ENCODE measurements around the gene YRDC.
A peak's percentile ranks its signal among the peaks of the same experiment; 100 is the strongest.

YRDC gene

DNA sequence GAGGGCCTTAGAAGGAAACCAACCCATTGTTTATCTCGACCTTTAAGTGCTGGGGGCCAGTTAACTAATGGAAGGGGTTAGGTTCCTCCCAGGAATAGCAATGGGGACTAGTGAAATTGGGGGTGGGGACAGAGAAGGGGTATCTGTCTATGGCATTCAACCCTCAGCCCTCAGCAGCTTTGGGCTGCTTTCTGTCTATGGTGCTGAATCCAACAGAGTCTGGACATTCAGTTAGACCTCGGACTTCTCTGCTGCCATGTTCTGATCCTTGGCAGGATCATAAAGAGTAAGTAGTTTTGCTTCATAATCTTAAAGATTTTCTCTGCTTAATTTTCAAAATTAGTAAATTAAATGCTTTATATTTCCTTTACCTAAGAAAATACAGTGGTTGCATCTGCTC lies 40.5 kb downstream of the YRDC start:
- no peak for DNase-seq
- CTCF ChIA-PET = no interaction called here
- Mint-ChIP-seq H3K4me3 (no peak overlapping the region), H3K27me3 (peaks cover 76% of the 10 kb centered on the region), H3K4me1 (peaks cover 9% of the 10 kb centered on the region), H3K27ac (no peak overlapping the region), H3K9me3 (no peaks in the 10 kb centered on the region), H3K36me3 (no peaks in the 10 kb centered on the region)

- Mint-ChIP-seq H3K27me3 (peaks cover 90% of the 10 kb centered on the region), H3K9me3 (no peaks in the 10 kb centered on the region), H3K4me3 (no peak overlapping the region), H3K36me3 (no peaks in the 10 kb centered on the region), H3K4me1 (peaks cover 9% of the 10 kb centered on the region), H3K27ac (no peak overlapping the region)
- DNase-seq = no peak
- CTCF ChIA-PET = interaction anchor here (0.5 kb wide), 1 partner anchor 31 kb away, joined by 4 read pairs; no protein-coding TSS in a partner anchor
Measured at GRCh38 chr1:37765916-37766664, 41.9 kb downstream of the YRDC start.

DNA sequence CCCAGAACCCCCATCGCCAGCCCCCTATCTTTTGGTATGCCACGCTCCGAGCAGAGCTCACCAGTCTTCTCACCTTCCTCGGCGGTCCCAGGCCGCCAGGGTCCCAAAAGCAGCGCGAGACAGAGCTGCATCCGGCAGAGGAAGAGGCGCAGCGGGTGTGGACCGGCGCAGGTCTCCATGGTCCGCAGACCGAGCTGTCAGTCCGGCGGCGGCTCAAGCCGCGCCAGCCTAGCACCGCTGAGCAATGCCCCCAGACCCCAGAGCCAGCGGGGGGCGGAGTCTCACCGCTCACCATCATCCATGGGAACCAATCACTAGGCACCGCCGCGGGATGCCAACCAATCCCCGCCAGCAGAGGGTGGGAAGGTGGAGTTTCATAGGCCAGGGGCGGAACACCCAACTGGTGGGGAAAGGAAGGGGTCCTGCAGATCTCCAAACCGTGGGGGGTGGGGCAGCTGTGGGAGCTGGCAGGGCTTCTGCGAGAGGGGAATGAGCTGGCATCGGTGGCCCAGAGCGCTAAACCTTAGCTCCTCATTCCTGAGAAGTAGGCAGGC lies 43.0 kb downstream of the YRDC start, which contains the start of gene EPHA10:
EPHA10 (minus strand) TSS at position 233 of the 554 bp plus-strand sequence; CDS start at position 179, 54 bp downstream.
- CTCF ChIA-PET = no interaction called here
- Mint-ChIP-seq H3K4me3 (no peak within 1 kb of the TSS), H3K36me3 (no peaks in the 10 kb centered on the region), H3K4me1 (peaks cover 9% of the 10 kb centered on the region), H3K27me3 (peaks cover 85% of the 10 kb centered on the region), H3K27ac (no peak within 1 kb of the TSS), H3K9me3 (no peaks in the 10 kb centered on the region)
- DNase-seq = no peak

DNA sequence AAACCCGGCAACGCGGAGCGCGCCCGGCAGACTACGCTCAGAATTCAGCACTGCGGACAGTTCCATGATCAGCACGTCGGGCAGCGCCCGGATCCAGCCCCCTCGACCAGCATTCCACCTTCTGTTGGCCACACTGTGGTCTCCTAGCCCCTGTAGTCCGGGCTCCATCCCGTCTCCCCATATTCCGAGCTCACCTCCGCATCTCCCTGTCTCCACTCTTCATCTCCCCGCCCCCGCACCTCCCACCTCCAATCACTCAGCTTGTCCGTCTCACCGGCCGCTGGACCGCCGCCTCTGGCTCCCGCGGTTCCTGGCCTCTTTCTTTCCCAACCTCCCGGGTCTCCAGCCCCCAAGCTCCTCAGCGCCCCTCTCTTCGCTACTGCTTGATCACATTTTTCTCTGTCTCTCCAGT lies 43.6 kb downstream of the YRDC start:
- no peak overlapping the region for H3K4me3 Mint-ChIP-seq

GRCh38 chr1:37763791-37764413 lies 44.1 kb downstream of the YRDC start:
- no peaks in the 10 kb centered on the region for H3K36me3 Mint-ChIP-seq
- no peak overlapping the region for H3K4me3 Mint-ChIP-seq
- no peak overlapping the region for H3K27ac Mint-ChIP-seq
- CTCF ChIA-PET = no interaction called here
- no peaks in the 10 kb centered on the region for H3K9me3 Mint-ChIP-seq
- no peak for DNase-seq
- peaks cover 79% of the 10 kb centered on the region for H3K27me3 Mint-ChIP-seq
- H3K4me1 Mint-ChIP-seq = peaks cover 9% of the 10 kb centered on the region

More for the DNA sequence above, 43.6 kb downstream of the YRDC start:
- CTCF ChIA-PET = no interaction called here
- DNase-seq = peak; percentile 74
- Mint-ChIP-seq H3K27ac (no peak overlapping the region), H3K4me1 (peaks cover 9% of the 10 kb centered on the region), H3K27me3 (peaks cover 84% of the 10 kb centered on the region), H3K9me3 (no peaks in the 10 kb centered on the region), H3K36me3 (no peaks in the 10 kb centered on the region)

DNA sequence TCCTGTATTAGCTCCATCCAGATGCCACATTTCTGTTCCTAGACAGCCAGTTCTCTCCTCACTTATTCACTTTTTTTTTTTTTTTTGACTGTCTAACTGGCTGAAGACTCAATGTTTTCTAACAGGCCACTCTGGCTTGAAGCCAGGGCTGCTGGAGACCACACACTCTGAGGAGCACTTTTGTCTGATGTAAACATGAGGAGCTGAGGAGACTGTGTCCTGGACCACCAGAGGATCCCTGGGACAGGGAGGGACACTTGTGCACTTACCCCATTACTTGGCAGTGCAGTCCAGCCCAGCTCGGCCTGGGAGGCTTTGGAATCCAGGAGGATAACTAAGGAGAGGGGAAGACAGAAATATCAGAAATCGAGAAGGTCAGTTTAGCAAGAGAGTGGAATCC lies 45.5 kb downstream of the YRDC start:
- Mint-ChIP-seq H3K27ac (no peak overlapping the region), H3K27me3 (peaks cover 66% of the 10 kb centered on the region)

GRCh38 chr1:37761416-37762095 lies 46.5 kb downstream of the YRDC start:
- Mint-ChIP-seq H3K4me3 (no peak overlapping the region), H3K9me3 (no peaks in the 10 kb centered on the region), H3K27me3 (peaks cover 57% of the 10 kb centered on the region), H3K4me1 (peaks cover 9% of the 10 kb centered on the region), H3K36me3 (no peaks in the 10 kb centered on the region), H3K27ac (no peak overlapping the region)
- DNase-seq = no peak
- CTCF ChIA-PET = no interaction called here

More for the DNA sequence above, 45.5 kb downstream of the YRDC start:
- no peaks in the 10 kb centered on the region for H3K9me3 Mint-ChIP-seq
- CTCF ChIA-PET = no interaction called here
- no peak overlapping the region for H3K4me3 Mint-ChIP-seq
- no peaks in the 10 kb centered on the region for H3K36me3 Mint-ChIP-seq
- peaks cover 9% of the 10 kb centered on the region for H3K4me1 Mint-ChIP-seq
- no peak for DNase-seq

DNA sequence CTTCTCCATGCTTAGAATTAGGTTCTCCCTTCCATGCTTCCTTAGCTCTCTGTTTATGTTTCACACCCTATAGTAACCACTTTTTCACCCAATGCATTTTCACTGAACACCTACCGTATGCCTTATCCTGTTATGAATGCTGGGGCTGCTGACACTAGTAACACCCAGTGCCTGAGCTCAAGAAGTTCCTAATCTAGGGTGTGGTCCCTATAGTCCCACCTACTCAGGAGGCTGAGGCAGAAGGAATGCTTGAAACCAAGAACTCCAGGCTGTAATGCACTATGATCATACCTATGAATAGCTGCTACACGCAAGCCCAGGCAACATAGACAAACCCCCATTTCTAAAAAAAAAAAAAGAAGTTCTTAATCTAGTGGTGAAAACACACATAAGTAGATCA lies 48.6 kb downstream of the YRDC start:
- peaks cover 2% of the 10 kb centered on the region for H3K4me1 Mint-ChIP-seq
- no peaks in the 10 kb centered on the region for H3K9me3 Mint-ChIP-seq
- DNase-seq = no peak
- CTCF ChIA-PET = no interaction called here
- no peaks in the 10 kb centered on the region for H3K36me3 Mint-ChIP-seq
- no peak overlapping the region for H3K27ac Mint-ChIP-seq
- peaks cover 57% of the 10 kb centered on the region for H3K27me3 Mint-ChIP-seq
- no peak overlapping the region for H3K4me3 Mint-ChIP-seq

DNA sequence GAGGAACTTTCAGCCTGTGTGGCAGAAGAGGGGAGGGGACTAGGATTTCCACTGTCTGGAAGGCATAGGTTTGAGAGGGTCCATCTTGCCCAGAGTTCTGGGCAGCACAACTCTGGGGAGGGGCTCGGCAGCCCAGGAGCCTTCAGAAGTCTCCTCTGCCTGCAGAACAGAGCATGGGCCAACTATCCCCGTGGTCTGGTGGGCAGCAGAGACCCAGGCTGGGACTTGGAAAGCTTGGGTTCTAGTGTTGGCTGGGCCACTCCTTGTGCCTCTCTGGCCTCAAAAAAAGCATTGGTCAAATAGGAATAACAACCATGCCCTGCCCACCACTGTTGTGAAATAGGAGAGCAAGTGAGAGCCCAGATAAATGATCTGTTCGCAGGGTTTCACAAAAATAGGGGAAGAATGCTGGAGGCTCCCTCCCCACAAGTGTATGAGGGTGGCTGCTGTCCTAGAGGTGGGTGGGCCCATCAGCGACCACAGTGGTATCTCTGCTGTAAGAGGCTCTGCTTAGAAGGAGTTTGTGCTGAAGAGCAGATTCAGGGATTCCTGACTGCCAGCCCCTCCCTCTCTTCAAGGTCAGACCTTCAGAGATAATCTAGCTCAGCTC lies 52.0 kb downstream of the YRDC start:
- H3K9me3 Mint-ChIP-seq = no peaks in the 10 kb centered on the region
- peaks cover 55% of the 10 kb centered on the region for H3K27me3 Mint-ChIP-seq
- no peak for DNase-seq
- H3K36me3 Mint-ChIP-seq = no peaks in the 10 kb centered on the region
- peaks cover 8% of the 10 kb centered on the region for H3K4me1 Mint-ChIP-seq
- H3K4me3 Mint-ChIP-seq = no peak overlapping the region
- CTCF ChIA-PET = no interaction called here
- H3K27ac Mint-ChIP-seq = no peak overlapping the region

DNA sequence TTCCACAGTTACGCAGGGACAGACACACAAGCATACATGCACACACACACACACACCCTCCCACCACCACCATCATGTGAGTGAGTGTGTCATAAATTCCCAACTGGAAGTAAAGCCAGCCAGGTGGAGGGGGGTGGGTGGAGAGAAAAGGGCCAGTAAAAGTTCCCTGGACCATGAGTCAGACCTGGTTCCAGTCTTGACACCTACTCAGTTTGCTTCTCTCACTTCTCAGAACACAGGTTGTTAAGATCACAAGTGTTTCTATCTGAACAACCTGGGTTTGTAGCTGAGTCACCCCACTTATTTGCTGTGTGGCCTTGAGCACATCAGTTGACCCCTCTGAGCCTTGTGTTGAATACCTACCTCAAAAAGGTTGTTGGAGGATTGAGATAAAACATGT lies 52.7 kb downstream of the YRDC start:
- Mint-ChIP-seq H3K4me3 (no peak overlapping the region), H3K27ac (no peak overlapping the region), H3K36me3 (no peaks in the 10 kb centered on the region), H3K27me3 (peaks cover 61% of the 10 kb centered on the region), H3K9me3 (no peaks in the 10 kb centered on the region), H3K4me1 (peaks cover 8% of the 10 kb centered on the region)
- CTCF ChIA-PET = no interaction called here
- DNase-seq = no peak

DNA sequence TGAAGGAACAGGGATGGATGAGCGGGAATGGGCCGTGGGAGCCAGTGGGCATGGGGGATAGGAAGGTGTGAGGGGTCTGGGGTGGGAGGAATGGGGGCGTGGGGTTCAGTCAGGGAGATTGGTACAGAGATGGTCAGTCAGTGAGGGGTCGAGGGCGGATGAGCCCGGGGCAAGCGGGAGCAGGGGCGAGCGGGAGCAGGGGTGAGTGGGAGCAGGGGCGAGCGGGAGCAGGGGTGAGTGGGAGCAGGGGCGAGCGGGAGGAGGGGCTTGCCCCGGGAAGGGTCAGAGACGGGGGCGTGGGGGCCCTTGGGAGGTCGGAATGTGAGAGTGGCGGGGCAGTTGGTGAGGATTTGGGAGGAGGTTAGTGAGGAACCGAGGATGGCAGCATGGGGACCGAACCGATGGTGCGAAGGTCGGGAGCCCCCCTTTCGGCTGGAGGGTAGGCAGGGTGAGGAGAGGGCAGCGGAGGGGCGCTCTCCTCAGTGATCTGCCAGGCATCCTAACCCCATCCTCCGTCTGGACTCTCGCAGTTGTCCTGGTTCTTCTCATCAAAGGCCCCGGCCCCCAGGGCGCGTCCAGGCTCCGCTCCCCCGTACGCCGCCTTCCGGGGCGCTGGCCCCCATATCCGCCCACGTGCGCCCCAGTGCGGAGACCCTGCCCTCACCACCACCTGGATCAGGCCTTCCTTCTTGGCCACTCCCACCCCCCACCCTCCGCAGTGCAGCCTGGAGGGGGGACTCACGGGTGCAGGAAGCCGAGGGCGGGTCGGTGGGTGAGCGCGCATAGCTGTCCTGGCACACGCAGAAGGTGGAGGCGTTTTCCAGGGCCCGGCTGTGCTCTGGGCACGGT lies 54.3 kb downstream of the YRDC start:
- Mint-ChIP-seq H3K27me3 (peaks cover 64% of the 10 kb centered on the region), H3K27ac (no peak overlapping the region)
- CTCF ChIA-PET = no interaction called here

More for the DNA sequence above, 54.3 kb downstream of the YRDC start:
- Mint-ChIP-seq H3K4me1 (peaks cover 8% of the 10 kb centered on the region), H3K36me3 (no peaks in the 10 kb centered on the region), H3K9me3 (no peaks in the 10 kb centered on the region), H3K4me3 (peak overlapping the region; percentile 56)
- no peak for DNase-seq
